ENCODE results near the gene ZNF140. TPM values are rescaled to one million over a fixed set of nuclear protein-coding genes. Genes with fewer than 3 reads are reported as not detected.

ZNF140 gene
- total RNA-seq: 6.1 TPM
- long read RNA-seq, transcript ZNF140-202 (5 exons, 3,550 nt): major isoform, 9 of 16 reads
- long read RNA-seq, partial matches to known transcripts: 1 of 16 reads
- long read RNA-seq, other reads (novel, unspliced or antisense): 4 of 16 reads

DNA sequence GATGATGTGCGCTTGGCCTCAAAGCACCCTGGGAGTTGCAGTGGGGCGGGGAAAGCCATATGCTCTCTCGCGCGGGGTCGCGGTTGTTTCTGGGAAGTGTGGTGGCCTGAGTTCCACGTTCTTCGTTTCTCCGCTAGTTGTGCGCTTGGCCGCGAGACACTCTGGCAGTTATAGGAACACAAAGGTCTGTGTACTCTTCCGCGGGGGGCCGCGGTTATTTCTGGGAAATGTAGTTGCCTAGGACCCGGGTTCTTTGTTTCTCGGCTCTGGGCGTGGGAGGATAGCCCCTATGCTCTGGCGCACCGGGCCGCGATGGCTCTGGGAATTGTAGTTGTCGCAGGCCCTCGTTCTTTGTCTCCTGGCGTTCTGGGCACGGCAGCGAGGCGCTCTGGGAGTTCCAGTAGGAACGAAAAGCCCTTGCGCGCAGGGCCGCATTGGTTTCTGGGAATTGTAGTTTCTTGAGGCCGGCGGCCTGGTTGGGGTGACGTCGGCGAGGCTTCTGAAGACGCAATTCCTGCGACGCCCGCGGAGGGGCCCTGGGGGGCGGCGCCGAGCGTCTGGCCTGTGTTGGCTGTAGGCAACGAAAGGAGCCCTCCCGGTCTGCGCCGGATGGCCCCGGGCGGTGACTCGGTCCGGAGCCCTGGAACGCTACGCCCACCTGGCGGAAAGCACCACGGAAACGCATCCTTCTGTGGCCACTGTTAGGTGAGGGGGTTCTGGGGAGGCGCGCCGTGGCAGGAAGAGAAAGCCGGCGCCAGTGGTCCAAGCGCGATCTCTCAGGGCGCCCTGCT is at the start of gene ZNF140:
TSS of gene ZNF140 (plus strand) at position 556 of the 791 bp plus-strand sequence. CDS start 398 bp downstream, outside the sequence.
- DNase-seq (peak; percentile 98), ATAC-seq (ENCODE audit: poor library complexity) (peak; percentile 93)
- intact Hi-C loops (cut with DNase I): loop anchor here (5.0 kb wide), 2 partner anchors 42 to 43 kb away; partner anchors contain the start of gene ZNF84

DNA sequence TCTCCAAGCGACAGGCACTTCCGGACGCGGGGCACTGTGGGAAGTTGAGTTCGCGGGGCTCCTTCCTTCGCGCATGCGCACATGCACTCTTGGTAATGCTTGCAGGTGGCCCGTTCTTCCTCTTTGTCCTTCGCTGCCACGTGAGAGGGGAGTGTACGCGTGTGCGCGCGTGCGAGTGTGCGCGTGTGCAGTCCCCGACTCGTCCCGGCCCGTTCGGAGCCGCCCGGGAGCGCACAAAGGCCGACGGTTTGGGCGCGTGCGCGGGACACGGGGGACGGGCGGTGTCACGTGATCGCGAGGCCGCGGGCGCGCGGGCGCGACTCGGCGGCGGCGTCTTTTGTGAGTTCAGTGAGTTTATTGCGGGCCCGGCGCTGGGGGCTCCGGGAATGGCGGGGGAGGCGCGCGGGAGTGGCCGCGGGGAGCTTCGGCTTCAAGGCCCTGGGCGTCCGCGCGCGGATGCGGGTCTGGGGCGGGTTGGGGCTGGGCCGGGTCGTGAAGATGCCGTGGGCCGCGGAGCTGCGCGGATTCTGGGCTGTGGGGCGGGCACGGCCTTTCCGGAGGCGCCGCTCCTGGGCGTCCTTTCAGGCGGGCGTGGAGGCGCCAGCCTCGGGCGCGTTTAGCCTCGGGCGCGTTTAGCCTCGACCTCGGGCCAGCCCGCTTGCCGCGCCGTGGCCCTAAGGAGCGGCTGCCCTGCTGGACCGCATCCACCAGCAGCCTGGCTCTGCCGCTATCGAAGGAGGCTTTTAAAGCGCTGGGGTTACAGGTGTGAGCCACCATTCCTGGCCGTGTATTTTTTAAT is 43.3 kb upstream of the ZNF140 start, which contains the start of gene ZNF84:
TSS of gene ZNF84 (plus strand) at position 303 of the 799 bp plus-strand sequence. CDS start 3,959 bp downstream, outside the sequence.
- intact Hi-C loops (cut with DNase I): loop anchor here (5.0 kb wide), 1 partner anchor 45 kb away; the partner anchor contains the start of gene ZNF140
- DNase-seq: peak; percentile 97
- peak; percentile 98 for ATAC-seq (ENCODE audit: poor library complexity)

DNA sequence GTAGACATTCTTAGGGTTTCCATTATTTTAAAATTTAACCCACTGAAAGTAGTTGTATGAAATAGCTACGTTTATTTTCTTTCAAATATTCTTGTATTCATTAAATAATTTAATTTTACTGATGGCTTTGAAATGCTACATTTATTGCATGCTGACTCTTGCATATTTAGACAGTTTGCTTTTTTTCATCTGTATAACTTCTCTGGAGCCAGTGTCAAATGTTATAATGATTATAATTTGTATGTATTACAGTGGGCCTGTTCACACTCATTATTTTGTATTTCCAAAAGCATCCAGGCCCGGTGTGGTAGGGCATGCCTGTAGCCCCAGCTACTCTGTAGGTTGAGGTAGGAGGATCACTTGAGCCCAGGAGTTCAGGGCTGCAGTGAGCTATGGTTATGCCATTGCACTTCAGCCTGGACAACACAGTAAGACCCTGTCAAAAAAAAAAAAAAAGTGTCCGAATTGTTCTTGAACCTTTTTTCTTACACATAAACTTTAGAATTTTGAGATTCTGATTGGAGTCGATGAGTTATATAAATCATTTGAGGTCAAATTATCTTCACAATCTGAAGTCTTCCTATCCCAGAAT is 42.5 kb upstream of the ZNF140 start:
- intact Hi-C loops (cut with DNase I): loop anchor here (5.0 kb wide), 1 partner anchor 44 kb away; the partner anchor contains the start of gene ZNF140
- no peak for DNase-seq

DNA sequence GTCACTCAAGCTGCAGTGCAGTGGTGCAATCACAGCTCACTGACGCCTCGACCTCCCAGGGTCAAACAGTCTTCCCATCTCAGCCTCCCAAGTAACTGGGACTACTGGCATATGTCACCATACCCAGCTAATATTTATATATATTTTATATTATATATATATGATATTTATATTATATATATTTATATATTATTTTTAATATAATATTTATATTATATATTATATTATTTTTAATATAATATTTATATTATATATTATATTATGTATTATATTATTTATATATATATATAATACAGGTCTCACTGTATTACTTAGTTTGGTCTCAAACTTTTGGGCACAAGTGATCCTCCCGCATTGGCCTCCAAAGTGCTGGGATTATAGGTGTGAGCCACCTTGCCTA is 34.0 kb upstream of the ZNF140 start:
- DNase-seq (no peak), ATAC-seq (ENCODE audit: poor library complexity) (no peak)
- intact Hi-C loops (cut with DNase I): no loop called here

More for the DNA sequence above, 42.5 kb upstream of the ZNF140 start:
- ATAC-seq (ENCODE audit: poor library complexity): no peak

DNA sequence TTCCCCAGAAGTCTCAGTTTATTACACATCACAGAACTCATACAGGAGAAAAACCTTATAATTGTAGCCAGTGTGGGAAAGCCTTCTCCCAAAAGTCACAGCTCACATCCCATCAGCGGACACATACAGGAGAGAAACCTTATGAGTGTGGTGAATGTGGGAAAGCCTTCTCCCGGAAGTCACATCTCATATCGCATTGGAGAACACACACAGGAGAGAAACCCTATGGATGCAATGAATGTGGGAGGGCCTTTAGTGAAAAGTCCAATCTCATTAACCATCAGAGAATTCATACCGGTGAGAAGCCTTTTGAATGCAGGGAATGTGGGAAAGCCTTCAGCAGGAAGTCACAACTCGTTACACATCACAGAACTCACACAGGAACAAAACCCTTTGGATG is 23.3 kb upstream of the ZNF140 start:
- intact Hi-C loops (cut with DNase I): no loop called here
- DNase-seq (no peak), ATAC-seq (ENCODE audit: poor library complexity) (no peak)

DNA sequence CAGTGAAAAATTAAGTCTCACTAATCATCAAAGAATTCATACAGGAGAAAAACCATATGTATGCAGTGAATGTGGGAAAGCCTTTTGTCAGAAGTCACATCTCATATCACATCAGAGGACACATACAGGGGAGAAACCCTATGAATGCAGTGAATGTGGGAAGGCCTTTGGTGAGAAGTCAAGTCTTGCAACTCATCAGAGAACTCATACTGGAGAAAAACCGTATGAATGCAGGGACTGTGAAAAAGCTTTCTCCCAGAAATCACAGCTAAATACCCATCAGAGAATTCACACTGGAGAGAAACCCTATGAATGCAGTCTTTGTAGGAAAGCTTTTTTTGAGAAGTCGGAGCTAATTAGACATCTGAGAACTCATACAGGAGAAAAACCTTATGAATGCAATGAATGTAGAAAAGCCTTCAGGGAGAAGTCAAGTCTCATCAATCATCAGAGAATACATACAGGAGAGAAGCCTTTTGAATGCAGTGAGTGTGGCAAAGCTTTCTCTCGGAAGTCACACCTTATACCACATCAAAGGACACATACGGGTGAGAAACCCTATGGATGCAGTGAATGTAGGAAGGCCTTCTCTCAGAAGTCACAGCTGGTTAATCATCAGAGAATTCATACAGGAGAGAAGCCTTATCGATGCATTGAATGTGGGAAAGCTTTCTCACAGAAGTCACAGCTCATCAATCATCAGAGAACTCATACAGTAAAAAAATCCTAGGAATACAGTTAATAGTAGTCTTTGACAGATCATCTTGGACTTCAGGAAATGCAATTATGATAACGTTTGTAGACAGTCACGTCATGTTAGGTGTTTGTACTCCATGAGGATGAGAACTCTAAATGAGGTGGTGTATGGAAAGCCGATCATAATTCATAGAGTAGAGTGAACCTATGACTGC is 22.3 kb upstream of the ZNF140 start:
- DNase-seq (no peak), ATAC-seq (ENCODE audit: poor library complexity) (no peak)
- intact Hi-C loops (cut with DNase I): no loop called here

DNA sequence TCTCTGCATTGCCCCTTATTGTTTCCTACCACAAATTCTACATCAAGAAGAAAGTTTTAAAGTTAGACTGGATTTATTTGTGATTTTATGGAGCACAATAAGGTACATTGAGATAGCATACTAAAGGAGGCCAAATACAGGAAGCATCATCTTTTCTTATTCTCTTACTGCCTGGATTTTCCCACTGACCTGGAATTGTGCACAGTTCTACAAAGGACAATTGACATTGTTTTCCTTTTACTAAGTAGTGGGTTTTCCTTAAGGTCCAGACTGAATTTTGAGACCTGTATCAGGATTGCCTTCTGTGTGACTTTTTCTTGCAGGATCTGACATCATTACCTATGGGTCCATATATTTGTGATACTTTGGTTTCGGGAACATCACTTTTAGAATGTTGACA is 18.8 kb upstream of the ZNF140 start:
- intact Hi-C loops (cut with DNase I): no loop called here
- DNase-seq: no peak

DNA sequence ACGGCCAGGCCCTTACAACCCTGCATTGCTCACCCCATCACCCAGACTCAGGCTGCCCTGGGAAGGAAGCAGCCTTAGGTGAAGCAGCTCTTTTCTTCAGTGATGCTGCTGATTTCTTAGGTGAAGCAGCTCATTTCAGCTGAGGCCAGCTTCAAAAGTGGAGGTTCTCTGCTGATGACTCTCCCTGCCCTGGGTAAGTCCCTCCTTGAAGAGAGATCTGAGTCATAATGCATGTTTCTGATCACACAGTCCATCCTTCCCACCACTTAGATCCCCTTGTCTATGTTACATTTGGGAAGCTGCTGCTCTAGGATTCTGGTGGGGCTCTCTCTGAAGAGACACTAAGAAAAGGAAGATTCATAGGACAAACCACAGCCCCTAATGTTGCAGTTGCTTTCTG is 17.2 kb upstream of the ZNF140 start:
- intact Hi-C loops (cut with DNase I): no loop called here
- no peak for DNase-seq
- no peak for ATAC-seq (ENCODE audit: poor library complexity)

More for the DNA sequence above, 18.8 kb upstream of the ZNF140 start:
- ATAC-seq (ENCODE audit: poor library complexity): no peak

DNA sequence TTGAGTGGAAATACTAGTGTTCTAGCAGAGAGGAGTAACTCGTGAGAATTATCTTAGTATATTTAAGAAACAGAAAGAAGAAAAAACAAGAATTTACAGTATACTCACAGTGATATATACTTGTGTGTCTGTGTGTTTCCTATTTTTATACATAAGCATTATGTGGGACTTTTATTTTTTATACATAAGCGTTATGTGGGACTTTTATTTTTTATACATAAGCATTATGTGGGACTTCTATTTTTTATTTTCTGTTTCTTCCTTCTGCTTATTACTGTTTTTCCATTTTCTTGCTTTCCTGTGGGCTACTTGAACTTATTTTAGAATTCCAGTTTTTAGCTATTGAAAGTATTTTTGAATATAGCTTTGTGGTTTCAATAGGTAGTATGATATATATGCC is 6.9 kb upstream of the ZNF140 start:
- intact Hi-C loops (cut with DNase I): no loop called here
- no peak for DNase-seq
- no peak for ATAC-seq (ENCODE audit: poor library complexity)

DNA sequence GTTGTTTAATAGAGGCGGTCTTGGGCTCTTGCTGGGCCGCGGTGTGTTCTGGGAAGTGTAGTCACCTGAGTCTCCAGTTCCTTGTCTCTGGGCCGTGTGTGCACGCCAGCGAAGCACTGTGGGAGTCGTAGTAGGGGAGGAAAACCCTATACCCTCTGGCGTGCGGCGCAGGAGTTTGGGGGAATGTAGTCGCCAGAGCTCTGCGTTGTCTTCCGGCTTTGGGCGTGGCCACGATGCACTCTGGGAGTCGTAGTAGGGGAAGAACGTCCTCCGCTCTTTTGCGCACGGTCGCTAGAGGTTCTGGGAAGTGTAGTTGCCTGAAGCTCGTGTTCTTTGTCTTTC is 726 bp upstream of the ZNF140 start:
- DNase-seq (peak; percentile 99), ATAC-seq (ENCODE audit: poor library complexity) (peak; percentile 96)
- intact Hi-C loops (cut with DNase I): loop anchor here (5.0 kb wide), 2 partner anchors 42 to 43 kb away; partner anchors contain the start of gene ZNF84

DNA sequence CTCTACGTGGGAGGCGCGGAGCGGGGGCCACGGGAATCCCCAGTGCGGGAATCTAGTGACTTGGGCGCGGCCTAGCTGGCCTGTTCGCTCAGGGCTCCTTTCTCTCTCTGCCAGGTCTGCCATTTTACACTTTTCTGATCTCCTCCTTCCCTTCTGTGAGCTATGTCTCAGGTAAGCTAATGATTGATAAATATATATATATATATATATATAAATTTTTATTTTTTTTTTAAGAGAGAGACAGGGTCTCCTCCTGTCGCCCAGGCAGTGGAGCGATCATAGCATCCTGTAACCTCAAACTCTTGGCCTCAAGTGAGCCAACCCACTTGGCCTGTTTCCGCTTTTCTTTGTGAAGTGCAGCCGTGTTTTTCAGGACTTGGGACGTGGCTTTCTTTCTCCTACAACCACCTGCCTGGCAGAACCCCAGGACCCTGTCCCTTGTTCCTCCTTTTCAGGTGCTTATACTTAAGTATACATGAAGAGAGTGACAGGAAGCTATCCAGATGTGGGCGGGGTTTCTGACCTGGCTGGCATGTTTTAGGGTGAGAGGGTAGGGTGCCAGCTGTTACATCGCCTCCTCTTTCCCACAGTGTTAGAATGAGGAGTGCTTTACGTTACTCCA is 547 bp downstream of the ZNF140 start:
- no peak for ATAC-seq (ENCODE audit: poor library complexity)
- DNase-seq: no peak
- intact Hi-C loops (cut with DNase I): loop anchor here (5.0 kb wide), 2 partner anchors 41 to 44 kb away; partner anchors contain the start of gene ZNF84

DNA sequence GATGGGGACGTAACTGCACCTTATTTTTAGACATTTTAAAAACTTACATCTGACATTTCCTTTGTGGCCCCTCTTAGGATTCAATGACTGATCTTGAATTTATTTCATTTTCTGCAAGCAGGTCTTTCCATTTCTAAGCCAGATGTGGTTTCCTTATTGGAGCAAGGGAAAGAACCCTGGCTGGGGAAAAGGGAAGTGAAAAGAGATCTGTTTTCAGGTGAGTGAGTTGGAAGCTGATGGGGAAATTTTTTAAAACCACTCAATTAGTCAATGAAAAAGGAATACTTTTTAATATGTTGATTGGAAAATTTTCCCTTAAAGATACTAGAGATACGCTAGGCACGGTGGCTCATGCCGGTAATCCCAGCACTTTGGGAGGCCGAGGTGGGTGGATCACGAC is 2.6 kb downstream of the ZNF140 start:
- DNase-seq: no peak
- no peak for ATAC-seq (ENCODE audit: poor library complexity)
- intact Hi-C loops (cut with DNase I): loop anchor here (5.0 kb wide), 2 partner anchors 39 to 46 kb away; partner anchors contain the start of gene ZNF84

DNA sequence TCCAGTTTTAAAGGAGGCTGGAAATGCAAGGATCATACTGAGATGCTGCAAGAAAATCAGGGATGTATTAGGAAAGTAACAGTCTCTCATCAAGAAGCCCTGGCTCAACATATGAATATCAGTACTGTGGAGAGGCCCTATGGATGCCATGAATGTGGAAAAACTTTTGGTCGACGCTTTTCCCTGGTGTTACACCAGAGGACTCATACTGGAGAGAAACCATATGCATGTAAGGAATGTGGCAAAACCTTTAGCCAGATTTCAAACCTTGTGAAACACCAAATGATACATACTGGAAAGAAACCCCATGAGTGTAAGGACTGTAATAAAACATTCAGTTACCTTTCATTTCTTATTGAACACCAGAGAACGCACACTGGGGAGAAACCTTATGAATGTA is 24.9 kb downstream of the ZNF140 start:
- DNase-seq (no peak), ATAC-seq (ENCODE audit: poor library complexity) (no peak)
- intact Hi-C loops (cut with DNase I): no loop called here

DNA sequence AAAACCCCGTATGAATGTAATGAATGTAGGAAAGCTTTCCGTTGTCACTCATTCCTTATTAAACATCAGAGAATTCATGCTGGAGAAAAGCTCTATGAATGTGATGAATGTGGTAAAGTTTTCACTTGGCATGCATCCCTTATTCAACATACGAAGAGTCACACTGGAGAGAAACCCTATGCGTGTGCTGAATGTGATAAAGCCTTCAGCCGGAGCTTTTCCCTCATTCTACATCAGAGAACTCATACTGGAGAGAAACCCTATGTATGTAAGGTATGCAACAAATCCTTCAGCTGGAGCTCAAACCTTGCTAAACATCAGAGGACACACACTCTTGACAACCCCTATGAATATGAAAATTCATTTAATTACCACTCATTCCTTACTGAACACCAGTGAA is 25.5 kb downstream of the ZNF140 start:
- intact Hi-C loops (cut with DNase I): no loop called here
- no peak for ATAC-seq (ENCODE audit: poor library complexity)
- no peak for DNase-seq

DNA sequence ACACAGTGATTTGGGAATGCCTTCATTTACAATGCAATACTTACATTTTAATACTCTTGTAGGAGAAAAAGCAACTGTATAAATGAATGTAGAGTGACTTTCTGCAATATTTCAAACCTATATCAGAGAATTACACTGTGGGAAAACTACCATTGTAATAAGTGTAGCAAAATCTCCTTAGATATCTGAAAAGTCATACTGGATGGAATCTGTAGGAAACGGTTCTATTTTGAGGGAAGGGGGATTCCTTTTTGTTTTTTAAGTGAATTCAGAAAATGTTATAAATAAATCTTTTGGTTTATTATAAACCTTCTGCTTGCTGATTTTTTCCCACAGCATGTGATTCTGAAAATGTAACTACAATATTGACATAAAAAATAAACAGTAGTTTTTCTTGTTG is 26.4 kb downstream of the ZNF140 start:
- ATAC-seq (ENCODE audit: poor library complexity) (no peak), DNase-seq (no peak)
- intact Hi-C loops (cut with DNase I): no loop called here

DNA sequence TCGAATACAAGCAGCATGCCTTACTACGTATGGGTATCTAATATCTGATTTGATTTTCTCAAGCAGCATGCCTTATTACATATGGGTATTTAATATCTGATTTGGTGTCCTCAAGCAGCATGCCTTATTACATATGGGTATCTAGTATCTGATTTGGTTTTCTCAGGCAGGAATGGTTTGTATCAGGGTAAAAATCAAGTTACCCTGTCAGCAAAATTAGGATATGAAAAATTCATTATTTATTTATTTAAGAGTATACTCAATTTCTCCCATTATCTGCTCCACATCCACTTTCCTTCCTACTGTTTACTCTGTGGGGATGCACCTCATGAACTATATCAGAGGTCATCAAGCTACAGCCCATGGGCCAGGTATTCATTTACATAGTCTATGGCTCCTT is 27.4 kb downstream of the ZNF140 start:
- ATAC-seq (ENCODE audit: poor library complexity) (no peak), DNase-seq (no peak)
- intact Hi-C loops (cut with DNase I): no loop called here

DNA sequence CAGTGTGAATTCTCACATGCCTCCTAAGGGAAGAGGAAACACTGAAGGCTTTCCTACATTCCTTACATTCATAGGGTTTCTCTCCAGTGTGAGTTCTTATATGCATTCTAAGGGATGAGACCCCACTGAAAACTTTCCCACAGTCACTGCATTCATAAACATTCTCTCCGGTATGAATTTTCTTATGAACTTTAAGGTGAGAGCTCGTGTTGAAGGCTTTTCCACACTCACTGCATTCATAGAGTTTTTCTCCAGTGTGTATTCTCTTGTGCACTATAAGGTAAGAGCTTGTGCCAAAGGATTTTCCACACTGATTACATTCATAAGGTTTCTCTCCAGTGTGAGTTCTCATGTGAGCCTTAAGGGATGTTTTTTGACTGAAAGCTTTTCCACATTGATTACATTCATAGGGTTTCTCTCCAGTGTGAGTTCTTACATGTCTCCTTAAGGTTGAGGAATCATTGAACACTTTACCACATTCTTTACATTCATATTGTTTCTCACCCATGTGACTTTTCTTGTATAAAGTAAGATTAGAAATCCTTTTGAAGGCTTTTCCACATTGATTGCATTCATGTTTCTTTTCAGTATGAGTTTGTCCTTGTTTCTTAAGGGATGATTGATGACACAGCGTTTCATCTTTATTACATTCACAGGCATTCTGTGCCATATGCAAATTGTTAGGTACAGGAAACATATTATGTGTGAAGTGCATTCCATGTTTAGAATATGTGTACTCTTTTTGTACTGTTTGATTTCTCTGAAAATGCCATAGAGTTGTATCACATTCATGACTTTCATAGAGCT is 39.9 kb downstream of the ZNF140 start:
- intact Hi-C loops (cut with DNase I): loop anchor here (5.0 kb wide), 1 partner anchor 38 kb away; the partner anchor contains the start of gene ZNF140
- no peak for DNase-seq
- no peak for ATAC-seq (ENCODE audit: poor library complexity)

Measured in Right ventricle myocardium superior (tissue), 1 donor.